HCT116 (cell line): ENCODE data around the gene COQ10A. TPM values are rescaled to one million over a fixed set of nuclear protein-coding genes. Genes with fewer than 3 reads are reported as not detected.

Experiments used
- ATAC-seq: fragments of 200-7000 bp; cut with Tn5 transposase; 2 replicates; pipeline ENCODE4 v1.9.1; 2020; ENCODE audit warnings: mild to moderate bottlenecking, moderate library complexity
- BruUV-seq: library from RNA; stranded (reverse); fragments of 400-500 nt; replicated peaks from 2 replicates; lab custom pipeline; 2021; lab: Mats Ljungman, UMichigan
- CTCF ChIA-PET: fragments of 300-600 bp; sonication (Branson Sonifier 250); formaldehyde crosslinking; loops from one replicate; lab custom pipeline; 2021; ENCODE audit warnings: antibody characterized with exemption; lab: Charles Lee
- POLR2A ChIA-PET: fragments of 300-600, 350-600 bp; sonication (Branson Sonifier 250); formaldehyde crosslinking; loops from one replicate; lab custom pipeline; 2021; ENCODE audit warnings: antibody characterized with exemption; lab: Charles Lee
- RAD21 ChIA-PET, 2 experiments: fragments of 300-600 bp; sonication (Branson Sonifier 250); formaldehyde crosslinking; loops; one replicate each; lab custom pipeline; 2023; ENCODE audit warnings: low total read pairs in 2 of 2; ENCODE audit not compliant: uncharacterized antibody in 2 of 2, unreplicated experiment in 2 of 2, low non-redundant PET in 1 of 2; lab: Charles Lee
- DNase-seq: peaks from one replicate; pipeline ENCODE4 v3.0.0-alpha.2; 2010; ENCODE audit warnings: low read depth, low spot score
- H2AFZ ChIP-seq: fragments of 200-600 bp; shearing (Covaris generic), sonication (generic); 2 replicates; pipeline ENCODE4 v1.6.1; 2017; ENCODE audit warnings: low read depth, mixed run types, mixed read lengths, antibody characterized with exemption, low read length; ENCODE audit not compliant: poor library complexity, severe bottlenecking
- H3K27ac ChIP-seq: 2 replicates; pipeline ENCODE4 v1.5.1; 2012; ENCODE audit warnings: low read depth, low read length
- H3K27me3 ChIP-seq: fragments of 200-600 bp; sonication (generic); 2 replicates; pipeline ENCODE4 v1.6.1; 2016; ENCODE audit warnings: mixed run types, low read length, mixed read lengths; ENCODE audit not compliant: insufficient read depth
- H3K36me3 ChIP-seq, 2 experiments: fragments of 200-500 bp in 1 of 2; fragments of 200-600 bp in 1 of 2; sonication (Bioruptor generic) in 1 of 2; sonication (generic) in 1 of 2; 2 replicates each; pipeline versions ENCODE4 v1.5.1 to v1.6.1; 2014 to 2016; ENCODE audit warnings: low read length in 2 of 2, inconsistent platforms in 1 of 2, mixed read lengths in 1 of 2, mixed run types in 1 of 2; ENCODE audit not compliant: insufficient read depth in 2 of 2, control insufficient read depth in 1 of 2
- H3K4me1 ChIP-seq, 2 experiments: fragments of 200-600 bp in 1 of 2; sonication (generic) in 1 of 2; 2 replicates each; pipeline versions ENCODE4 v1.5.1 to v1.6.1; 2012 to 2017; ENCODE audit warnings: low read length in 2 of 2, inconsistent platforms in 1 of 2, mild to moderate bottlenecking in 1 of 2, mixed read lengths in 1 of 2, mixed run types in 1 of 2, moderate library complexity in 1 of 2; ENCODE audit not compliant: insufficient read depth in 2 of 2, control insufficient read depth in 1 of 2
- H3K4me2 ChIP-seq: fragments of 200-600 bp; sonication (generic); 2 replicates; pipeline ENCODE4 v1.6.1; 2017; ENCODE audit warnings: mixed run types, low read length, mixed read lengths
- H3K4me3 ChIP-seq, 2 experiments: fragments of 200-600 bp in 1 of 2; sonication (generic) in 1 of 2; replicated peaks in 1 of 2; 2 replicates each; pipeline ENCODE4 v1.5.1; 2011 to 2016; ENCODE audit warnings: low read length in 2 of 2, control low read depth in 1 of 2, low read depth in 1 of 2, mild to moderate bottlenecking in 1 of 2, mixed read lengths in 1 of 2, mixed run types in 1 of 2
- H3K79me2 ChIP-seq: fragments of 200-600 bp; sonication (generic); 2 replicates; pipeline ENCODE4 v1.6.1; 2017; ENCODE audit warnings: mild to moderate bottlenecking, mixed run types, low read length, moderate library complexity, mixed read lengths; ENCODE audit not compliant: insufficient read depth
- H3K9ac ChIP-seq: fragments of 200-600 bp; sonication (generic); 2 replicates; pipeline ENCODE4 v1.6.1; 2016; ENCODE audit warnings: low read length, mixed read lengths
- H3K9me2 ChIP-seq: fragments of 200-600 bp; sonication (generic), shearing (Covaris generic); 2 replicates; pipeline ENCODE4 v1.6.1; 2017; ENCODE audit warnings: mixed run types, mild to moderate bottlenecking, moderate library complexity; ENCODE audit not compliant: insufficient read depth
- H3K9me3 ChIP-seq, 2 experiments: fragments of 200-500 bp in 1 of 2; fragments of 200-600 bp in 1 of 2; sonication (Bioruptor generic) in 1 of 2; sonication (generic) in 1 of 2; 2 replicates each; pipeline ENCODE4 v1.6.1; 2014 to 2017; ENCODE audit warnings: low read length in 2 of 2, mixed read lengths in 2 of 2, inconsistent platforms in 1 of 2, low read depth in 1 of 2, mild to moderate bottlenecking in 1 of 2, mixed run types in 1 of 2, moderate library complexity in 1 of 2; ENCODE audit not compliant: control insufficient read depth in 1 of 2, insufficient read depth in 1 of 2
- H4K20me1 ChIP-seq: fragments of 200-600 bp; sonication (generic), shearing (Covaris generic); 2 replicates; pipeline ENCODE4 v1.6.1; 2017; ENCODE audit warnings: mixed run types, mild to moderate bottlenecking, moderate library complexity; ENCODE audit not compliant: insufficient read depth
- ATF3 ChIP-seq: IDR thresholded peaks from 2 replicates; pipeline ENCODE4 v1.6.1; 2012
- CBX3 ChIP-seq: IDR thresholded peaks from 2 replicates; pipeline ENCODE4 v1.6.1; 2012; ENCODE audit warnings: low read depth
- CEBPB ChIP-seq: IDR thresholded peaks from 2 replicates; pipeline ENCODE4 v1.6.1; 2012; ENCODE audit warnings: low read depth
- CTCF ChIP-seq, 3 experiments: fragments of 200-600 bp in 1 of 3; sonication (generic) in 1 of 3; IDR thresholded peaks in 2 of 3; conservative IDR thresholded peaks in 1 of 3; 2 replicates each; pipeline ENCODE4 v1.5.1; 2012 to 2017; ENCODE audit warnings: low read depth in 2 of 3, low read length in 2 of 3, antibody characterized with exemption in 1 of 3, borderline replicate concordance in 1 of 3, control low read depth in 1 of 3, mild to moderate bottlenecking in 1 of 3, mixed read lengths in 1 of 3, mixed run types in 1 of 3, moderate library complexity in 1 of 3; ENCODE audit not compliant: insufficient read depth in 1 of 3
- EGR1 ChIP-seq: IDR thresholded peaks from 2 replicates; pipeline ENCODE4 v1.6.1; 2012; ENCODE audit warnings: low read depth
- ELF1 ChIP-seq: IDR thresholded peaks from 2 replicates; pipeline ENCODE4 v1.6.1; 2012; ENCODE audit warnings: low read depth, borderline replicate concordance
- FOSL1 ChIP-seq: IDR thresholded peaks from 2 replicates; pipeline ENCODE4 v1.6.1; 2012; ENCODE audit warnings: low read depth
- JUND ChIP-seq: IDR thresholded peaks from 2 replicates; pipeline ENCODE4 v1.6.1; 2012
- MAX ChIP-seq: IDR thresholded peaks from 2 replicates; pipeline ENCODE4 v1.6.1; 2012
- REST ChIP-seq: IDR thresholded peaks from 2 replicates; pipeline ENCODE4 v1.6.1; 2012; ENCODE audit warnings: low read depth
- SIN3A ChIP-seq: IDR thresholded peaks from 2 replicates; pipeline ENCODE4 v1.6.1; 2012; ENCODE audit warnings: low read depth
- SP1 ChIP-seq: IDR thresholded peaks from 2 replicates; pipeline ENCODE4 v1.6.1; 2012; ENCODE audit warnings: low read depth
- SRF ChIP-seq: IDR thresholded peaks from 2 replicates; pipeline ENCODE4 v1.6.1; 2012; ENCODE audit warnings: low read depth
- intact Hi-C: fragments of 100-400 bp; cut with micrococcal nuclease; formaldehyde crosslinking; loops from 2 replicates; pipeline ENCODE4 v1.10.0; 2022
- total RNA-seq: library from RNA; stranded (reverse); gene quantifications from one replicate; pipeline ENCODE4 v1.2.1, GENCODE V29; 2021; ENCODE audit not compliant: unreplicated experiment

Gene COQ10A
- total RNA-seq, 1 experiment from 2014 or later, result 11.7 TPM

GRCh38 chr12:56300644-56301464 is 34.1 kb downstream of the COQ10A start:
- Histone ChIP-seq H3K9me2 (no peaks in the 10 kb centered on the region), H3K27me3 (no peaks in the 10 kb centered on the region), H3K9me3 (no peaks in the 10 kb centered on the region), H3K27ac (peak overlapping the region; percentile 74), H3K9ac (peak overlapping the region; percentile 96), H3K4me2 (peak overlapping the region; percentile 93), H3K79me2 (peaks cover 46% of the 10 kb centered on the region)
- TSS peak; percentile 87 for BruUV-seq
- intact Hi-C loops, result loop anchor here (1.0 to 2.0 kb wide), 2 partner anchors 15 to 182 kb away; partner anchors contain the start of gene ZC3H10
- ChIA-PET RAD21 (interaction anchor here in 1 of 2 experiments (1.1 kb wide), 1 partner anchor 9 kb away, joined by 3 read pairs; no protein-coding TSS in a partner anchor), POLR2A (interaction anchor here (1.2 kb wide), 1 partner anchor 9 kb away, joined by 4 read pairs; no protein-coding TSS in a partner anchor)
- peak; percentile 10 for ATAC-seq
- no peak for DNase-seq
- TF ChIP-seq CBX3, result no peak
- TF ChIP-seq FOSL1, result no peak
- TF ChIP-seq, all 23 proteins: peak for 0
- no peaks in the 10 kb centered on the region for H4K20me1 ChIP-seq
- peaks cover 22 to 44% of the 10 kb centered on the region in 2 experiments; a peak in 3 of 4 replicates for H3K4me1 ChIP-seq
- H3K4me3 ChIP-seq, result peak overlapping the region; percentile 69 to 99
- H2AFZ ChIP-seq, result peak overlapping the region; percentile 5
- peaks cover 5 to 12% of the 10 kb centered on the region in 2 experiments; a peak in 2 of 4 replicates for H3K36me3 ChIP-seq
- CTCF ChIA-PET, result no interaction called here

GRCh38 chr12:56304276-56304675 is 37.5 kb downstream of the COQ10A start:
- POLR2A ChIA-PET, result no interaction called here
- CTCF ChIA-PET, result no interaction called here
- Histone ChIP-seq H3K9me3 (no peaks in the 10 kb centered on the region), H3K4me1 (peaks cover 14 to 20% of the 10 kb centered on the region in 2 experiments; a peak in 3 of 4 replicates), H3K36me3 (peaks cover 9 to 13% of the 10 kb centered on the region in 2 experiments; a peak in 3 of 4 replicates), H3K27me3 (no peaks in the 10 kb centered on the region), H4K20me1 (no peaks in the 10 kb centered on the region), H3K4me3 (no peak overlapping the region), H2AFZ (no peak overlapping the region), H3K27ac (no peak overlapping the region), H3K4me2 (no peak overlapping the region), H3K79me2 (peaks cover 14% of the 10 kb centered on the region), H3K9me2 (no peaks in the 10 kb centered on the region), H3K9ac (no peak overlapping the region)
- no TSS peak for BruUV-seq
- no peak for DNase-seq
- RAD21 ChIA-PET, result interaction anchor here in 1 of 2 experiments (0.5 kb wide), 1 partner anchor 114 kb away, joined by 8 read pairs; no protein-coding TSS in a partner anchor
- ATAC-seq, result no peak
- intact Hi-C loops, result no loop called here
- TF ChIP-seq ATF3, result no peak
- no peak for TF ChIP-seq ELF1
- TF ChIP-seq CEBPB, result no peak
- no peak for TF ChIP-seq SIN3A
- TF ChIP-seq SP1, result no peak
- TF ChIP-seq FOSL1, result no peak
- TF ChIP-seq MAX, result no peak
- no peak for TF ChIP-seq CTCF (IDR thresholded peaks at IDR 0.05 in 2 of 3, conservative IDR thresholded peaks at IDR 0.05 in 1 of 3; ENCODE audit: borderline replicate concordance in 1 of 3, insufficient read depth in 1 of 3, low read depth in 2 of 3, low read length in 2 of 3)
- TF ChIP-seq EGR1, result no peak
- TF ChIP-seq SRF, result no peak
- no peak for TF ChIP-seq JUND
- TF ChIP-seq REST, result no peak
